K562 (cell line): ENCODE data around the gene DYNC2H1. TPM values are rescaled to one million over a fixed set of nuclear protein-coding genes. Genes with fewer than 3 reads are reported as not detected.

ENCODE experiments used
- ATAC-seq: fragments of 200-7000 bp; cut with Tn5 transposase; 3 replicates; pipeline ENCODE4 v1.9.1; 2020; ENCODE audit warnings: moderate library complexity
- BruUV-seq: library from RNA; stranded (reverse); fragments of 400-500 nt; replicated peaks from 2 replicates; lab custom pipeline; 2021; lab: Mats Ljungman, UMichigan
- CTCF ChIA-PET: fragments of 300-600 bp; formaldehyde crosslinking; extraction: SDS; loops from one replicate; lab custom pipeline; 2021; ENCODE audit warnings: low intra/inter-chr PET ratio; lab: Yijun Ruan, JAX
- POLR2A ChIA-PET: fragments of 300-600, 350-650 bp; sonication (Branson Sonifier 250); formaldehyde crosslinking; extraction: SDS; loops from one replicate; lab custom pipeline; 2021; ENCODE audit warnings: antibody characterized with exemption, inconsistent platforms; lab: Yijun Ruan, JAX
- DNase-seq, 4 experiments: peaks; one replicate each; pipeline versions ENCODE4 v3.0.0 to v3.0.0-alpha.2; 2011 to 2018; ENCODE audit warnings: low spot score in 3 of 4, mixed read lengths in 3 of 4; ENCODE audit errors: extremely low read depth in 1 of 4
- FAIRE-seq: peaks from 2 replicates; lab custom pipeline; 2011; peaks lifted over from hg19 to GRCh38; lab: Jason Lieb, UNC
- H2AFZ ChIP-seq: 2 replicates; pipeline ENCODE4 v1.6.0; 2011; ENCODE audit warnings: low read depth, low read length, control low read depth, inconsistent platforms
- H3K27ac ChIP-seq: fragments of 200-600 bp; 3 replicates; pipeline ENCODE4 v1.8.0; 2011; ENCODE audit warnings: low read depth, mild to moderate bottlenecking, control low read depth, inconsistent platforms, low read length, moderate library complexity, mixed read lengths; ENCODE audit errors: extremely low read depth
- H3K27me3 ChIP-seq, 2 experiments: fragments of 300-600 bp in 1 of 2; 2 replicates in 1 of 2; 3 replicates in 1 of 2; pipeline versions ENCODE4 v1.6.0 to v1.8.0; 2011; ENCODE audit warnings: inconsistent platforms in 2 of 2, low read length in 2 of 2, mild to moderate bottlenecking in 1 of 2, mixed read lengths in 1 of 2, moderate library complexity in 1 of 2; ENCODE audit not compliant: control insufficient read depth in 2 of 2, insufficient read depth in 2 of 2
- H3K36me3 ChIP-seq: fragments of 300-600 bp; 3 replicates; pipeline ENCODE4 v1.8.0; 2011; ENCODE audit warnings: mild to moderate bottlenecking, low read length, inconsistent platforms; ENCODE audit not compliant: control insufficient read depth, insufficient read depth
- H3K4me1 ChIP-seq, 2 experiments: fragments of 200-600 bp in 1 of 2; replicated peaks in 1 of 2; 2 replicates in 1 of 2; 3 replicates in 1 of 2; pipeline versions ENCODE4 v1.5.1 to v1.8.0; 2011; ENCODE audit warnings: inconsistent platforms in 2 of 2, low read length in 2 of 2, mild to moderate bottlenecking in 1 of 2, mixed read lengths in 1 of 2, moderate library complexity in 1 of 2; ENCODE audit not compliant: control insufficient read depth in 2 of 2, insufficient read depth in 2 of 2
- H3K4me2 ChIP-seq: 2 replicates; pipeline ENCODE4 v1.6.1; 2011; ENCODE audit warnings: low read length, control low read depth, inconsistent platforms, mixed read lengths; ENCODE audit not compliant: insufficient read depth
- H3K4me3 ChIP-seq: fragments of 200-600 bp; sonication (generic), shearing (Covaris generic); 2 replicates; pipeline ENCODE4 v1.5.1; 2016; ENCODE audit warnings: control low read depth, inconsistent platforms
- H3K79me2 ChIP-seq: fragments of 200-600 bp; 3 replicates; pipeline ENCODE4 v1.8.0; 2011; ENCODE audit warnings: low read length, inconsistent platforms; ENCODE audit not compliant: control insufficient read depth, insufficient read depth
- H3K9ac ChIP-seq, 2 experiments: 2 replicates each; pipeline versions ENCODE4 v1.6.0 to v1.6.1; 2011; ENCODE audit warnings: low read depth in 2 of 2, low read length in 2 of 2, control low read depth in 1 of 2, inconsistent platforms in 1 of 2, mild to moderate bottlenecking in 1 of 2, mixed read lengths in 1 of 2; ENCODE audit not compliant: insufficient read depth in 1 of 2
- H3K9me1 ChIP-seq: one replicate; pipeline ENCODE4 v1.6.0; 2011; ENCODE audit warnings: inconsistent platforms, mild to moderate bottlenecking, low read length, moderate library complexity; ENCODE audit not compliant: control insufficient read depth, insufficient read depth
- H3K9me3 ChIP-seq: replicated peaks from 2 replicates; pipeline ENCODE4 v1.5.1; 2011; ENCODE audit warnings: low read depth, low read length, inconsistent platforms; ENCODE audit not compliant: control insufficient read depth, insufficient read depth
- H4K20me1 ChIP-seq: replicated peaks from 2 replicates; pipeline ENCODE4 v1.6.1; 2011; ENCODE audit warnings: low read length, inconsistent platforms, mixed read lengths; ENCODE audit not compliant: control insufficient read depth, insufficient read depth
- CBX5 ChIP-seq: IDR thresholded peaks from 2 replicates; pipeline ENCODE4 v1.6.1; 2014; ENCODE audit warnings: low read depth, borderline replicate concordance
- HNRNPK ChIP-seq: fragments of 200-400 bp; formaldehyde crosslinking; IDR thresholded peaks from one replicate; pipeline ENCODE4 v1.6.1; 2018; ENCODE audit warnings: mild to moderate bottlenecking, low read depth, low read length; ENCODE audit not compliant: poor library complexity, severe bottlenecking
- MAFG ChIP-seq: fragments of 450-650 bp; conservative IDR thresholded peaks from 2 replicates; pipeline ENCODE4 v1.6.1; 2016; ENCODE audit warnings: missing genetic modification characterization, missing compliant biosample characterization
- SMAD2 ChIP-seq: fragments of 150-350 bp; IDR thresholded peaks from 2 replicates; pipeline ENCODE4 v1.6.1; 2014; ENCODE audit warnings: low read depth, mild to moderate bottlenecking, low read length
- TSC22D4 ChIP-seq: fragments of 450-650 bp; IDR thresholded peaks from 2 replicates; pipeline ENCODE4 v1.6.1; 2016; ENCODE audit warnings: missing genetic modification characterization, missing biosample characterization, control low read depth
- ZC3H8 ChIP-seq: fragments of 450-650 bp; IDR thresholded peaks from 2 replicates; pipeline ENCODE4 v1.6.1; 2017
- whole genome bisulfite sequencing: fragments of 100-300 bp; shearing (Covaris generic); methylation state at CpG from one replicate; pipeline ENCODE4 v1.1.6; 2016; ENCODE audit warnings: low coverage, mixed read lengths; ENCODE audit not compliant: insufficient coverage; ENCODE audit errors: missing lambda C conversion rate; 5-methylcytosine and 5-hydroxymethylcytosine counted together
- in situ Hi-C: fragments of 300-500 bp; cut with MboI; formaldehyde crosslinking; loops from 4 replicates; pipeline ENCODE4 v1.15.0; 2018; ENCODE audit warnings: inconsistent platforms, mixed read lengths
- intact Hi-C: fragments of 100-400 bp; cut with micrococcal nuclease; formaldehyde crosslinking; loops from 2 replicates; pipeline ENCODE4 v1.14.2; 2022
- polyA plus RNA-seq, 8 experiments: library from polyadenylated mRNA; depleted of rRNA in 4 of 8; stranded (reverse) in 5 of 8; unstranded in 3 of 8; fragments of >200 nt; fragmentation: Nextera tagmentation in 2 of 8; fragmentation: Illumina TruSeq in 1 of 8; extraction: Ambion mirVana in 2 of 8; extraction: Trizol in 1 of 8; gene quantifications; 2 replicates each; pipeline versions ENCODE4 v1.2.1 to v1.2.3, GENCODE V29; 2011 to 2014; ENCODE audit warnings: inconsistent platforms in 1 of 8, missing spikeins in 1 of 8
- total RNA-seq, 7 experiments: library from RNA; depleted of rRNA in 6 of 7; stranded (reverse); fragments of >200 nt in 6 of 7; fragmentation: Illumina TruSeq in 2 of 7; extraction: Trizol in 2 of 7; gene quantifications; 2 replicates each; pipeline versions ENCODE4 v1.2.1 to v1.2.3, GENCODE V29; 2011 to 2021; ENCODE audit warnings: low replicate concordance in 1 of 7

Gene DYNC2H1
- total and polyA plus RNA-seq, 9 of the 15 experiments (the other 6 are each of a cell fraction or from before 2014, with no cell fraction given), result 0.08 to 0.64 (median 0.20) TPM

DNA sequence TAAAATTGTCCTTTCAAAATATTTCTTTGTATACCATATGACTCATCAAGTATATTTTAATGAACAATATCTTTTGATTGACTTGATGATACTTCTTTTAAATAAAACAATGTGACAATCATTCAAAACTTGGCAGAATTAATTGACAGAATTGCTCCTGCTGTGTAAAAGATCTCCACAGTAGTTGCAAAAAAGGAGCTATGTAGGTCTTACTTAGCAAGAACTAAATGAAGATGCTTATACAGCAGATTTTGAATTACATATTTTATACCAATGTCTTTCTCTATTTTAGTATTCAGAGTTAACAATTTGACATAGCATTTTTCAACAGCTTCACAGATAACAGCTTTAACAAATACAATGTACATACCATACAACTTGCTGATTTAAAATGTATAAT is 144.9 kb downstream of the DYNC2H1 start:
- Histone ChIP-seq H3K4me3 (no peak overlapping the region), H2AFZ (no peak overlapping the region), H4K20me1 (no peaks in the 10 kb centered on the region), H3K27ac (no peak overlapping the region), H3K79me2 (no peaks in the 10 kb centered on the region), H3K4me1 (no peaks in the 10 kb centered on the region), H3K4me2 (no peak overlapping the region), H3K9me3 (0 out of 2 replicates have a peak, but pooled peaks cover 3% of the 10 kb centered on the region), H3K9me1 (no peaks in the 10 kb centered on the region), H3K9ac (no peak overlapping the region), H3K27me3 (no peaks in the 10 kb centered on the region), H3K36me3 (no peaks in the 10 kb centered on the region)
- ChIA-PET CTCF (no interaction called here), POLR2A (no interaction called here)
- intact Hi-C loops, result no loop called here
- ATAC-seq, result no peak
- FAIRE-seq, result no peak
- in situ Hi-C loops, result loop anchor here (10.0 kb wide), 1 partner anchor 1039 kb away; no protein-coding TSS in a partner anchor
- no peak for TF ChIP-seq CBX5
- TF ChIP-seq MAFG, result peak; percentile 26
- BruUV-seq, result no TSS peak
- no peak for DNase-seq

DNA sequence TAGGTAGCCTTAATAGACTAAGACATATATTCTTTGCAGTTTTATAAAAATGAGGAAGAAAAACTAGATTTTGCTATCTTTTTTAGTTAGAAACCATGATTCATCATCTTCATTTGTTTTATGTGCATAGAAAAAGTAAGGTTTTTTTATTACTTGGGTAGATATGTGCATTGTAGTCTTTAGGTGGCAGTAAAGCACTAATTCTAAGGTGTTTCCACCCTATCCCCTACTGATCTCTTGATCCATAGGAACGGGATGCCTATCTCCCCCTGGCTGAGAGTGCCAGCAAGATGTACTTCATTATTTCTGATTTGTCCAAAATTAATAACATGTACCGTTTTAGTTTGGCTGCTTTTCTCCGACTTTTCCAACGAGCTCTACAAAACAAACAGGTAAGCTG is 148.1 kb downstream of the DYNC2H1 start:
- H2AFZ ChIP-seq, result no peak overlapping the region
- H3K9ac ChIP-seq, result no peak overlapping the region
- no peaks in the 10 kb centered on the region for H4K20me1 ChIP-seq
- no peaks in the 10 kb centered on the region for H3K4me1 ChIP-seq
- no peaks in the 10 kb centered on the region for H3K36me3 ChIP-seq
- no peaks in the 10 kb centered on the region for H3K27me3 ChIP-seq
- WGBS, result 0% methylated on average over 4 of the region's 4 CpGs
- DNase-seq (no peak), FAIRE-seq (no peak), ATAC-seq (no peak)
- in situ Hi-C loops, result loop anchor here (10.0 kb wide), 1 partner anchor 1043 kb away; no protein-coding TSS in a partner anchor
- CTCF ChIA-PET, result no interaction called here
- H3K9me3 ChIP-seq, result peaks cover 6% of the 10 kb centered on the region; the same call in 1 of the 2 replicates
- H3K4me3 ChIP-seq, result no peak overlapping the region
- no peak overlapping the region for H3K4me2 ChIP-seq
- POLR2A ChIA-PET, result no interaction called here
- H3K9me1 ChIP-seq, result no peaks in the 10 kb centered on the region
- intact Hi-C loops, result no loop called here
- TF ChIP-seq TSC22D4 (no peak), ZC3H8 (no peak), HNRNPK (no peak), SMAD2 (no peak)
- BruUV-seq, result no TSS peak
- no peak overlapping the region for H3K27ac ChIP-seq
- H3K79me2 ChIP-seq, result no peaks in the 10 kb centered on the region
